ENCODE data around the gene NECAB3.
A peak's percentile ranks its signal among the peaks of the same experiment; 100 is the strongest.
"Not testable (repeated sequence)": the region's sequence is repeated elsewhere in the genome, so short reads cannot be mapped to it uniquely, and the experiment has no call there.

The NECAB3 gene

DNA sequence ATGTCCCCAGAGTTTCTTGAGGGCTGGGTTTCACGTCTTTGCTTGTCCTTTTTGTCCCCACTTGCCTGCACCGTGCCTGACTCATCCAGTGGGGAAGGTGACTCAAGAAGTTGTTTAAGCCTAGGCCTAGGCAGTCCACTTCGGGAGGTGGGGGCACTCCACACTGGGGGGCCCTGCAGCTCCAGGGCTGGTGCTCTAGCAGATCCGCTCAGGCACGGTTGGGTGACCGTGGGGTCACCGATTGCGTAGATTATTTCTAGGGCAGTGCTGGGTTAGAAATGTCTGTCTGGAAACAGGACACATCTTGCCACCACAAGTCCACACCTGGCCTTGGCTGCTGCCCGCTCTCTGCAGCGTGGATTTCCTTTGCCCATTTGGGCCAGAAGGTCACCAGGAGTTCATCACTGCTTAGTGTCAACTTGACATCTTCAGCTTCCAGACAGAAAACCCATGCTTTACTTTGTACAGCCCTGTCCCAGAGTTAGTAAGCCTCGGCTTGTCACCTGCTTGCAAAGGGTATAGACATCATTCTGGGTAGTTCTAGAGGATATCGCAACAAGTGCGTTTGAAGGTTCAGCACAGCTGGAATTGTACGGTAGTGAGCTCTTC lies 25.7 kb downstream of the NECAB3 start:
- DNase-seq (ENCODE audit: low spot score), result peak; percentile 38

DNA sequence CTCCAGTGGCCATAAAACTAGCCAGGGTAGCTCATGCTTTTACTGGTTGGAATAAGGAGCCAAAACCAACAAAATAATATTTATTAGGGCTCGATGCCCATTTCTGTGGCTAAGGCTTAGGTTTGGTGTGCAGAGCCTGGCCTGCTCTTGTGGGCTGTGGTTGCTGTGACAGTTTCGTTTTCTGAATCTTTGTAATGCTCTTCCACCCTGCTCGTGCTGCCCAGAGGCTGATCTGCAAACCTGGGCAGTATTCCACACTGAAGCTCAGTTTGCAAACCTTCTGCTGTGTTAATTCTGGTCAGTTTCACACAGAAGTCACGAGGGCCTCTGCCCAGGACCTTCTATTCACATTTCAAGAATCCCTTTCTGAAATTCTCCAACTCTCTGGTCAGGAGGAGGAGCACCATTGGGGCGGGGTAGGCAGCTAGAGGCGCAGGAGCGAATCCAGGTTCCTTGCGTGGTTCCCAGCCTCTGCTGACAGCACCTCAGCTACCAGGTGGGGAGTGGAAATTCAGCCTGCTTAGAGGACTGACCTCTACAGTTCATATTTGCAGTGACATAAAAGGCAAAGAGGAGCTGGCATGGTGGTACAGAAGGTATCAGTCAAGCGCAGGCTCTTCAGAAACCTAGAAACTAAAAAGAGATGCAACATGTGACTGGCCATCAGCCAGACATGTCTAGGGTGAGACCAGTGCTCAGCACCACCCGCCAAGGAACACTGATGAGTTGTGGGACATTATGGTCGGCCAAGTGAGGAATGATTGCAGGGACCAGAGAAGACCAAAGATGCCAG lies 26.4 kb downstream of the NECAB3 start:
- peak; percentile 79 for DNase-seq (ENCODE audit: low spot score)

GRCh38 chr20:33646959-33647602 lies 27.1 kb downstream of the NECAB3 start:
- not testable (repeated sequence) for DNase-seq (ENCODE audit: low spot score)

- DNase-seq (ENCODE audit: low spot score), result no peak
Observed at GRCh38 chr20:33646191-33646590, 28.0 kb downstream of the NECAB3 start.

DNA sequence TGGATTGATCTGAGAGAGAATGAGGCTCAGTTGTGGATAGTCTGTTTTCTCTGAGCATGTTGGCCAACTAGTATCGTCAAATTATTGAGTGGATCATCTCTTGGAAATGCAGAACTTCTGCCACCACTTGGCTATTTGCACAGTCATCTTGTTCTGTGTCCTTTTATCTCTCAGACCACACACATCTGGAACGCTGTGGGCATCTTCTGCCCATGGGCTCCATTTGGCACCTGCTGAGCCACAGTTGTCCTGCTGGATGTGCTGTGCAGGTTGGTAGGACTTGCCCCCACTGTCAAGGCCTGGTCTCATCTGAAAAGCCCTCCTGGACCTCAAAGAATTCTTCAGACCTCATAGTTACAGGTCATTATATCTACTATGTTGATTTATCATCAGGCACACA lies 28.8 kb downstream of the NECAB3 start:
- no peak for DNase-seq (ENCODE audit: low spot score)

- DNase-seq (ENCODE audit: low spot score), result no peak
Observed at GRCh38 chr20:33645072-33645358, 29.2 kb downstream of the NECAB3 start.

DNA sequence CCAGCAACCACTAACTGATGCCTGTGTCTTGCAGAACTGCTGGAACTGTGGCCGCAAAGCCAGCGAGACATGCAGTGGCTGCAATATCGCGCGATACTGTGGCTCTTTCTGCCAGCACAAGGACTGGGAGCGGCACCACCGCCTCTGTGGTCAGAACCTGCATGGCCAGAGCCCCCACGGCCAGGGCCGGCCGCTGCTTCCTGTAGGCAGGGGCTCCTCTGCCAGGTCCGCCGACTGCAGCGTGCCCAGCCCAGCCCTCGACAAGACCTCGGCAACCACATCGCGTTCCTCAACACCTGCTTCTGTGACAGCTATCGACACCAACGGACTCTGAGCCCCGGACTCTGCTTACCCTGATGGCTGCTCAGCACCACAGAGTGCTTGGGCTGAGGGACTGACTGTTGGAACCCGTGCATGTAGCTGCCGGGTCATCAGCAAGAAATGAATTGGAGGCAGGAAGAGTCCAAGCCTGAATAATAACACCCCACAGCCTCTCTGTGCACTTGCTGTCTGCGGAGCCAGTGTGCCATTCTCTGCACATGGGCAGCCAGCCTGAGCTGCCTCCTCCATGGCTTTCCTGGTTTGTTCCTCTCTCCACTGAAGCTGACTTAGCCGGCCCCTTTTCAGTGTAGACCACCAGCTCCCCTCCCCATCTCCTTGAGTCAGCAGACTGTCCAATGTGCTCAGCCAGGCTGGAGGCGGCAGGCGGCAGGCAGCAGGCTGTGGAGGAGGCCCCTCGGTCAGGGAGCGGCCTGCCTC lies 29.7 kb downstream of the NECAB3 start:
- DNase-seq (ENCODE audit: low spot score), result no peak

DNA sequence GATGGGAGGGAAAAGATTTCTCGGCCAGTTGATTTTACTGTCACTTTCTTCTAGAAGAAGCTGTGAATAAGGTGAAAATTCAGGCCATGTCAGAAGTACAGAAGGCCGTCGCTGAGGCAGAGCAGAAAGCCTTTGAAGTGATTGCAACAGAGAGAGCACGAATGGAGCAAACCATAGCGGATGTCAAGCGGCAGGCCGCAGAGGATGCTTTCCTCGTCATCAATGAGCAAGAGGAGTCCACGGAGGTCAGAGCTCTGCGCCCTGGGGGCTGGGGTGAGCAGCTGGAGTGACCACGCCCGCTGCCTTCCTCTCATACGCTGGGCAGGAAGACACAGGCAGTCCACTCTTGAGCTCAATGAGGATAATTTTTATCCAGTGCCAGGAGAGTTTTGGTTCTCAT lies 33.9 kb downstream of the NECAB3 start:
- DNase-seq (ENCODE audit: low spot score), result no peak

GRCh38 chr20:33636776-33637175 lies 37.5 kb downstream of the NECAB3 start:
- no peak for DNase-seq (ENCODE audit: low spot score)

GRCh38 chr20:33635341-33635740 lies 38.9 kb downstream of the NECAB3 start:
- no peak for DNase-seq (ENCODE audit: low spot score)

GRCh38 chr20:33631910-33632309 lies 42.3 kb downstream of the NECAB3 start:
- not testable (repeated sequence) for DNase-seq (ENCODE audit: low spot score)

- DNase-seq (ENCODE audit: low spot score), result no peak
Observed at GRCh38 chr20:33630507-33630906, 43.7 kb downstream of the NECAB3 start.

DNA sequence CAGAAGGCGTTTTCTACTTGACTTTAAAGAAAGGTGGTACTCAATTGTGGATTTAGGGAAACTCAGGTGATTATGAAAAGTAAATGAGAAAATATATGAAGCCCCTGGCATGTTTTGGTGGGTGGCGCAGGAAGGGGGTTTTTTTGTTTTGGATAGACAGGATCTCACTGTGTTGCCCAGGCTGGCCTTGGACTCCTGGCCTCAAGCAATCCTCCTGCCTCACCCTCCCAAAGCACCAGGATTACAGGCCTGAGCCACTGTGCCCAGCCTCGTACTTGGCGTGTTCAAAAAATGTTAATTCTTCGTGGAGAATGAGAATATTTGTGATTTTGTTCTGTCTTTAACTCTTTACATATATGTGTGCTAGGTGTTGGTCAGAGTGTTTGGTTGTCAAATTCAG lies 44.2 kb downstream of the NECAB3 start:
- DNase-seq (ENCODE audit: low spot score), result no peak

GRCh38 chr20:33629533-33629932 lies 44.7 kb downstream of the NECAB3 start:
- no peak for DNase-seq (ENCODE audit: low spot score)

GRCh38 chr20:33627577-33628216 lies 46.5 kb downstream of the NECAB3 start:
- DNase-seq (ENCODE audit: low spot score), result no peak

- DNase-seq (ENCODE audit: low spot score), result no peak
Observed at GRCh38 chr20:33626190-33626589, 48.0 kb downstream of the NECAB3 start.

DNA sequence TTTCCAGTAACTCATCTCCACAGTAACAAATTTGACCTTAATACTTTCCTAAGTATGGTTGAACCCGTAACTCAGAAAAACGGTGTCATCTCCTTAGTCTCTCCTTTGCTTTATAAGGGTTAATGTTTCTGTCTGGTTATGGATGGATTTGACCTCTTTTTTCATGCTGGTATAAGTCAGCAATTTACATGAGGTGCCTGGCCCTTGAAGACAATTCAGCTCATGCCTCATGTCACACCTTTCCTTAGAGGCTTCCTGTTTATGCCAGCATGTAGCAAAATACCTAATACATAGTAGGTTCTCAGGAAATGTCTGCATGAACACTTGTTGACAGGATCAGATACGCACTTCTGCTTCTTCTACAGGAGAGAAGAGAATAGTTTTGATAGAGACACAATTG lies 49.8 kb downstream of the NECAB3 start:
- DNase-seq (ENCODE audit: low spot score), result no peak

DNA sequence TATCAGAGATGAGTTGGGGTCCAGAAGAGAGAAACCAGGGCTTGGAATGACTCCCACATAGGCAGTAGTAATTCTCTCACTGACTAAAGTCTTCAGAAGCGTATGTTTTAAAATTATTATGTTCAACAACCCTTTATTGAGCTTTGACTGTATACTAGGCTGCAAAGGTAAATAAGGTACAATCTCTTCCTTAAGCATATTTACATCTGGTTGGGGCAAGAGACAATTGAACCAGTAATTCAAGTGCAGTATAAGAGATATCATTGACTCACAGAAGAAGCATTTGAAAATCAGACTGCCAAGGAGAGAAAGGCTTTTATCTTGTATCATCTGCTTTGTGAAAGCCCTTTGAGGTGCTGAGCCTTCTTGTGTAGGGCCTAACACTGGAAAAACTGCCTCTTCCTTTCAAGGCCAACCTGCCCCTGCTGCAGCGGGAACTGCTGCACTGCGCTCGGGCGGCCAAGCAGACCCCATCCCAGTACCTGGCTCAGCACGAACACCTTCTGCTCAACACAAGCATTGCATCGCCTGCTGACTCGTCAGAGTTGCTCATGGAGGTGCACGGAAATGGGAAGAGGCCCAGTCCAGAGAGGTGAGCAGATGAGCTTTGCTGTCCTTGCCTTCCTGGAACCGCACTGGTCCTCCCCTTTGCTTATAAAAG lies 51.4 kb downstream of the NECAB3 start:
- no peak for DNase-seq (ENCODE audit: low spot score)

GRCh38 chr20:33621717-33622400 lies 52.4 kb downstream of the NECAB3 start:
- no peak for DNase-seq (ENCODE audit: low spot score)

DNA sequence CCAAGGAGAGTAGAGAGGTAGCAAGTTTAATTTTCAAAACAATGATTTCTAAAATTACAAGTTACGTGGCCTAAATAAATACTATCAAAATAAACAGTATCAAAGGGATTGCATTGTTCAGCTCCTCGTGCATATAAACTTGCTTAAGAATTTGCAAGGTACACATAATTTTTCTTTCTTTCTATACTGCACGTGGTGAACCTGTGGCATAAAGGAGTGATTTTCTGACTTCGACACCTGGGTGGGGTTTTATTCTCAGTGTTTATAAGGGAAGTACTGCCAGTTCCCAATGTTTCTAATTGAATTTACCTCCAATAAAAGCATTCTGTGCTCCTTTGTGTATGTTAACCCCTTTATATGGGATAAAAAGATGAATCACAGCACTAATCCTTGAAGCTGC lies 62.2 kb downstream of the NECAB3 start:
- no peak for DNase-seq (ENCODE audit: low spot score)

GRCh38 chr20:33611106-33611505 lies 63.1 kb downstream of the NECAB3 start:
- no peak for DNase-seq (ENCODE audit: low spot score)

Measured in AG08395 (cell line).